Effector memory CD4-positive, alpha-beta T cell (primary cell): Measurements from ENCODE around the gene LRRC52.

Experiments
- DNase-seq, 3 donors: peaks; one replicate each; pipeline ENCODE4 v3.0.0-alpha.2; 2020
- H3K27ac ChIP-seq: 2 replicates; pipeline ENCODE4 v1.7.0; 2013; ENCODE audit warnings: mild to moderate bottlenecking, low read length, moderate library complexity; ENCODE audit not compliant: insufficient read depth, poor library complexity, severe bottlenecking
- H3K27me3 ChIP-seq: replicated peaks from 2 replicates; pipeline ENCODE4 v1.7.0; 2013; ENCODE audit warnings: mild to moderate bottlenecking, low read length; ENCODE audit not compliant: insufficient read depth, control insufficient read depth, poor library complexity, severe bottlenecking
- H3K36me3 ChIP-seq: 2 replicates; pipeline ENCODE4 v1.7.0; 2013; ENCODE audit warnings: mild to moderate bottlenecking, low read length, moderate library complexity; ENCODE audit not compliant: control insufficient read depth, insufficient read depth
- H3K4me1 ChIP-seq: 2 replicates; pipeline ENCODE4 v1.7.0; 2013; ENCODE audit warnings: low read length, mild to moderate bottlenecking; ENCODE audit not compliant: control insufficient read depth, insufficient read depth, poor library complexity, severe bottlenecking
- H3K4me3 ChIP-seq: 2 replicates; pipeline ENCODE4 v1.7.0; 2013; ENCODE audit warnings: low read length, low read depth, mild to moderate bottlenecking; ENCODE audit not compliant: insufficient read depth, poor library complexity, severe bottlenecking
- H3K9me3 ChIP-seq: 2 replicates; pipeline ENCODE4 v1.7.0; 2013; ENCODE audit warnings: mild to moderate bottlenecking, low read length, moderate library complexity; ENCODE audit not compliant: control insufficient read depth

LRRC52 gene

DNA sequence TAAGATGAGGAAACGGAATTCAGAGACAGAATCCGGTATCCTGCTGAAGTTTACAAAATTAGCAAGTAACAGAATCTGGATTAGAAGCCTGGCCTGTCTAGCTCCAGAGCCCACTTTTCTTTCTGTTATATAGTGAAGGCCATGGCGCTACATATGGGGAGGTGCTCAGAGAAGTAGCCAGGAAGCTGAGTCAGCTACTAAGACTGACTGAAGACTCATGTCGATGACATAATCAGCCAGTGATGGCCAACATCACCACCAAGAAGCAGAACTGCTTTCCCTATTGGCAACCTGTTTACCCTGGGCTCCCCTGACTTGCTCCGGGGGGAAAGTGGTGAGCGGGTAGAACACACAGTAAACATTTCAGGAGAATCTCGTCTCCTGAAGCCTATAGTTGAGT is 18.8 kb downstream of the LRRC52 start:
- Histone ChIP-seq H3K4me1 (no peaks in the 10 kb centered on the region), H3K27me3 (no peaks in the 10 kb centered on the region), H3K36me3 (no peaks in the 10 kb centered on the region), H3K4me3 (no peak overlapping the region), H3K9me3 (no peaks in the 10 kb centered on the region), H3K27ac (no peak overlapping the region)
- DNase-seq = no peak

DNA sequence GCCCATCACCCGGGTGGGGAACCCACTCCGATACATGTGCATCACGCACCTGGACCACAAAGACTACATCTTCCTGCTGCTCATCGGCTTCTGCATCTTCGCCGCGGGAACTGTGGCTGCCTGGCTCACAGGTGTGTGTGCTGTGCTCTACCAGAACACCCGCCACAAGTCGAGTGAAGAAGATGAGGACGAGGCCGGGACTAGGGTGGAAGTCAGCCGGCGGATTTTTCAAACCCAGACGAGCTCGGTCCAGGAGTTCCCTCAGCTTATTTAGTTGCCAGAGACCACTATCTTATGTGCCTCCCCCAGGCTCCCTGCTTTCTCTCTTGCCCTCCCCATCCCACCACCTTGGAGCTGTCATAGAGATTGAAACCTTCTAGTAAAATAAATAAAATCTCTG is 19.8 kb downstream of the LRRC52 start:
- H3K9me3 ChIP-seq = no peaks in the 10 kb centered on the region
- H3K27me3 ChIP-seq = no peaks in the 10 kb centered on the region
- no peaks in the 10 kb centered on the region for H3K4me1 ChIP-seq
- no peak for DNase-seq
- no peaks in the 10 kb centered on the region for H3K36me3 ChIP-seq
- H3K27ac ChIP-seq = no peak overlapping the region
- no peak overlapping the region for H3K4me3 ChIP-seq

DNA sequence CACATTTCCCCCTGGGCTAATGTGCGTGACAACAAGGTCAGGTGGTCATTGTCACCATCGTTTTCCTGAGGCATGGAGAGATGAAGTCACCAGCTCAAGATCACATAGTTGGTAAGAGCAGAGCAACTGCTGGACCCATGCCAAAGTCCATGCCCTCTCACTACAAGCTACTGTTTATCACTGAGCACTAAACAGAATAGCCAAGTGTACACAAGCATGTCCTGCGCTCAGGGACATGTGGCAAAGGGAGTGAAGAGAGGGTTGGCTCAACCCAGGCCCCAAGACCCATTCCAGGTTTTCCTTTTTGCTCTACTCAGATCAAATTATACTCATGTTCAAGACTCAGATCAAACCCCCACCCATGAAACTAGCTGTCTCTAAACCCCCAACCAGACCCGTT is 20.8 kb downstream of the LRRC52 start:
- H3K4me1 ChIP-seq = no peaks in the 10 kb centered on the region

DNA sequence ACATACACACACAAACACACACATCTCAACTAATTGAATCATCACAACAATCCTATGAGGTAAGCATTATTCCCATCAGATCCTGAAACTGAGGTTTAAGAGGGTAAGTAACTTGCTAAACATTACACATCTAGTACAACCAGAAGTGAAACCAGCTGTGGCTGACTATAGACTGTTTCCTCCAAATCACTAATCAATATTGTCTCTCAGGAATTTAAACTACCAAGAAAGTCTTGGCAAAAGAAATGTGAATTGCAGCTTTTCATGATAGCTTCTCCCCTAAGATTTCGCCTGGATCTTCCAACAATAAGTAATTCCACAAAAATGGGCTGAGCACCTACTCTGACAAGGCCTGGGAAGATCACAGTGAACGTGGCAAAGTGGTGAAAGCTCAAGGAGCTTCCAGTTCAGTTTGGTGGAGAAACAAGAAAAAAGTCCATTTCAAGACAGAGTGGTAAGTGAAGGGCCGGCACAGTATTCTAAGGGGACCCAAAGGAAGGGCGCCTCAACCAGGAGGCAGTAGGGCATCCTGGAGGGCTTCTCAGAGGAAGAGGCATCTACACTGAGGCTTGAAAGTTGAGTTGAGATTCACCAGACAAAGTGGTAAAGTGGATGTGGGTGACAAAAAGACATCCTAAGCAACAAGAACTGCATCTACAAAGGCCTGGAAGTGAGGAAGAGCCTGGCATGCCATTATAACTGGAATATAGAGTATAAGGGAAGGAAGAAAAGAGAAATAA is 22.1 kb downstream of the LRRC52 start:
- Histone ChIP-seq H3K9me3 (no peaks in the 10 kb centered on the region), H3K4me1 (no peaks in the 10 kb centered on the region), H3K4me3 (no peak overlapping the region), H3K36me3 (no peaks in the 10 kb centered on the region), H3K27ac (no peak overlapping the region), H3K27me3 (no peaks in the 10 kb centered on the region)
- no peak for DNase-seq

More for the DNA sequence above, 20.8 kb downstream of the LRRC52 start:
- no peak overlapping the region for H3K27ac ChIP-seq
- no peaks in the 10 kb centered on the region for H3K27me3 ChIP-seq
- DNase-seq = no peak
- H3K4me3 ChIP-seq = no peak overlapping the region
- H3K36me3 ChIP-seq = no peaks in the 10 kb centered on the region
- H3K9me3 ChIP-seq = no peaks in the 10 kb centered on the region

DNA sequence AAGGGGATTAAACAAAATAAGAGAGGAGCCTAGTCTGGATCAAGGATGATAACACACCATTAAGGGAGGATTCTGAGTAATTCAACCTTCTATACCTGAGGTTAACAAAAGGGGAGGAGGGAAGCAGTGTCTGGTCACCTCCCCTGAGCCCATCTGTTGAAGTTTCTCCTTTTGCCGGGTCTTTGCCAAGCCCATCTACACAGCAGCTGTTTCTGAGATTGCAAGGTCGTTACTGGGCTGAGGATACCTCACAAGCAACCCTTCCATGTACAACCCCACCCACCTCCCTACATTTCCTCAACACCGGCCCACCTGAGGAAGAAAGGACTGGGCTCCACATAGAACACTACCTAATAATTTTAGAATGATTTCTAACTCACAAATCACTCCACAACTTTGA is 26.3 kb downstream of the LRRC52 start:
- Histone ChIP-seq H3K9me3 (no peaks in the 10 kb centered on the region), H3K4me1 (no peaks in the 10 kb centered on the region), H3K36me3 (no peaks in the 10 kb centered on the region), H3K27me3 (no peaks in the 10 kb centered on the region), H3K4me3 (no peak overlapping the region), H3K27ac (no peak overlapping the region)
- DNase-seq = no peak

DNA sequence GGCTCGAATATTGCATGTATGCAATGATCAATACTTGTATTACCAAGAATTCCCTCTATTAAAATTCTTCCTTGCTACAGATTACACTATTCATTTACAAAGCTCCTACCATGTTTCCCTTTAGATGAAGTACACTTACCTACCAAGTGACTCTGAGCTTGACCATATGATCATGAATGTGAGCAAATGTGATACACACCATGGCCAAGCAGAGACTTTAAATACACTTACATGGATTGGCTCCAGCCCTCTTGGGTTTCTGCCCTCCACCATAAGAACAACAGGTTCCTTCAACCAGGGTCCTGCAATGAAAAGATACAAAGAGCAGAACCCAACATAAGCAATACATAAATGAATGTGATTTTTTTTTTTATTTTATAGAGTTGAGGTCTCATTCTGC is 30.0 kb downstream of the LRRC52 start:
- Histone ChIP-seq H3K27me3 (no peaks in the 10 kb centered on the region), H3K9me3 (no peaks in the 10 kb centered on the region), H3K4me3 (no peak overlapping the region), H3K4me1 (no peaks in the 10 kb centered on the region), H3K36me3 (no peaks in the 10 kb centered on the region), H3K27ac (no peak overlapping the region)
- DNase-seq = no peak

DNA sequence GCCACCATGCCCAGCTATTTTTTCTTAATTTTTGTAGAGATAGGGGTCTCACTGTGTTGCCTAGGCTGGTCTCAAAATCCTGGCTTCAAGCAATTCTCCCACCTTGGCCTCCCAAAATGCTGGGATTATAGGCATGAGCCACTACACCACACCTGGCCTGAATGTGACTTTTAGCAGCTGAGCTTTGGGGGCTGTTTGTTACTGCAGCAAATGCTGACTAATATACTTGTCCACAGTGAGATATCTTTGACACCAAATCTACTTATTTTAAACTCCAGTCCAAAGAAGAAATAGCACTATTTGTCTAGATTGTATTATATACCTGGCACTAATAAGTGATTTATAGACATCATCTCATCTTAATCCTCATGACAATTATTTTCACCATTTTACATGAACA is 30.5 kb downstream of the LRRC52 start:
- Histone ChIP-seq H3K36me3 (no peaks in the 10 kb centered on the region), H3K27ac (no peak overlapping the region), H3K27me3 (no peaks in the 10 kb centered on the region), H3K4me1 (no peaks in the 10 kb centered on the region), H3K9me3 (no peaks in the 10 kb centered on the region), H3K4me3 (no peak overlapping the region)
- no peak for DNase-seq

DNA sequence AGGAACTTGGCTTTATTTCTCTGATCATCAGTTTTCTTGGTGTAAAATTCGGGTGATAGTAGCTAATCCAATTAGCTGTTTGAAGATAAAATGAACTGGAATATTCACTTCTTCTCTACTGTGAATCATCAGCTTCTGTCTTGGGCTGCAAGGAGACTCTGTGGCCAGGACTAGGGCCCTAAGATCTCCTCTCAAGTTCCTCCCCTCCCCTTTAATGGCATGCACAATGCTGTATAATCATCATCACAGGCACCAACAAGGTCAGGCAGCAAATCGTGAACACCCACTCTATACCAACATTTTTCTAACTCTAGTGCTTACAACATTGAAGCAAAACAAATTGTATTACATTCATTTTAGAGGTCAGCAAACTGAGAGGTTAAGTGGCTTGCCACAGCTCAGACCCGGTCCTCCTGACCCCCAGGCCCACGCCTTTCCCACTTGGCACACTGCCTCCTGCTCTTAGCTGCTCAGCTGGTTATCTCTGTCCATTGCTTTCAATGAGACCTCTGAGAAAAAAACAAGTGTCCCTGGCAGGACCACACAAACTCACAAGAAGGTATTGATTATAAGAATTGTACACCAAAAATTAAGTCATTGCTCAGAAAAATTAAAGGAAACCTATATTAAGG is 31.8 kb downstream of the LRRC52 start:
- no peak overlapping the region for H3K27ac ChIP-seq
- H3K4me1 ChIP-seq = no peaks in the 10 kb centered on the region
- DNase-seq = no peak
- H3K4me3 ChIP-seq = no peak overlapping the region
- no peaks in the 10 kb centered on the region for H3K27me3 ChIP-seq
- no peaks in the 10 kb centered on the region for H3K9me3 ChIP-seq
- no peaks in the 10 kb centered on the region for H3K36me3 ChIP-seq

DNA sequence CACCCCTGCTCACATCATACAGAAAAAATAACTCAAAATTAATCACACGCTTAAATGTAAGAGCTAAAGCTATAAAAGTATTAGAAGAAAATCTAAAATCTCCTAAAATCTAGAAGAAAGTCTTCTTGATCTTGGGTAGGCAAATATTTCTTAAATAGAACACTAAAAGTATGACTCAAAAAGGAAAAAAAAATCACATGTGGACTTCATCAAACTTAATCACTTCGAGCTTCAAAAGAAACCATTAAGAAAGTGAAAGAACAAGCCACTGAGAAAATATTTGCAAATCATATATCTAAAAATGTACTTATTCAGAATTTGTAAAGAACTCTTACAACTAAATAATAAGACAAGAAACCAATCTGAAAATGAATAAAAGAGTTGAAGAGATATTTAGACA is 32.7 kb downstream of the LRRC52 start:
- no peak for DNase-seq
- no peak overlapping the region for H3K4me3 ChIP-seq
- no peaks in the 10 kb centered on the region for H3K4me1 ChIP-seq
- H3K9me3 ChIP-seq = no peaks in the 10 kb centered on the region
- H3K27me3 ChIP-seq = no peaks in the 10 kb centered on the region
- no peak overlapping the region for H3K27ac ChIP-seq
- no peaks in the 10 kb centered on the region for H3K36me3 ChIP-seq

DNA sequence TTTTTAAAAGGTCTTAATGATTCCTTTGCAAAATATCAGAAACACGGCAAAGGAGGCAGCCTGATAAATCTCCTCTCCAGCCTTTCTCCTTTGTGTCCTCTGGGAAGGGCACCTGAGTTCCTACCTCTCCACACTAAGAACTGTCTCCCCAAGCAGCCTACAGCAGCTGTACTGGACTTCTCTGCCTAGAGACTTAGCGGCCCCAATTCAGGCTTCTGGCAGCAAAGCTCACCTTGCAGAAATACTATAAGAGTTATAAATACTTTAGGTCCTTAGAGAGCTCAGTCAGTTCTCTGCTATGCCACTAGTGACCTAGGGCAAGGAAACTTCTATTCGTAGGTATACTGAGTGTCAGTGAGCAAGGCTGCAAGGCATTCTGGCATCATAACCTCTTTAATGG is 33.9 kb downstream of the LRRC52 start:
- Histone ChIP-seq H3K27ac (no peak overlapping the region), H3K4me1 (no peaks in the 10 kb centered on the region), H3K36me3 (no peaks in the 10 kb centered on the region), H3K27me3 (no peaks in the 10 kb centered on the region), H3K4me3 (no peak overlapping the region), H3K9me3 (no peaks in the 10 kb centered on the region)
- DNase-seq = no peak
